Stimulated activated CD4-positive, alpha-beta T cell treated with anti-CD3 and anti-CD28 coated beads, Interleukin-4, amount 100 ng/mL, for 1 hour (primary cell): ENCODE measurements around the gene STRIP2.
"Not testable (repeated sequence)": the region's sequence is repeated elsewhere in the genome, so short reads cannot be mapped to it uniquely, and the experiment has no call there.

Experiments
- DNase-seq: peaks from one replicate; pipeline ENCODE4 v3.0.0-alpha.2; 2020

The STRIP2 gene

DNA sequence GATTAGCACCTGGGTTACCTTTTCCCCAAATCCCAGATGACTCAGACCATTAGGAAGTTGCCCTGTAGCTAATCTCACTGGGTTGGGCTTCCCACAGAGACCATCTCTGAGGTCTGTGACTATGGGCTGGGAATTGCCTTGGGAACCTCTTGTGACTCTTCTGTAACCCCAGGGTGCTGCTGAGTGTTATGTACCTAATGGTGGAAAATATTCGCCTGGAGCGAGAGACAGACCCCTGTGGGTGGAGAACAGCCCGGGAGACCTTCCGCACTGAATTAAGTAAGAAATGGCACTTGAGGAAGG, 20.0 kb downstream of the STRIP2 start:
- DNase-seq, result no peak

DNA sequence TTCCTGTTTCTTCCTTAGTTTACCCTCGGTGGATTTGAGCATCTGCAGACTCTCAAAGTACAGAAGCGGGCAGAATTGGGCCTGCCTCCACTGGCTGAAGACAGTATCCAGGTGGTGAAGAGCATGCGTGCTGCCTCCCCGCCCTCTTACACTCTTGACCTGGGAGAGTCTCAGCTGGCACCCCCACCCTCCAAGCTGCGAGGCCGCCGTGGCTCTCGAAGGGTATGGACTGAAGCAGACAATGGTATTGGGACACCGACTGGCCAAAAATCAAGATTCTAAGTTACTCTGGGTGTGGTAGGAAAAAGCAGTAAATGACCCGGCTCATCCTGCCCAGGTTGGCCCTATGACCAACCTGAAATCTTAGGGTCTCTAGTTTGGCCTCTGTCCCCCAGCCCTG, 22.2 kb downstream of the STRIP2 start:
- no peak for DNase-seq

GRCh38 chr7:129457101-129457500, 22.9 kb downstream of the STRIP2 start:
- DNase-seq, result no peak

- DNase-seq, result no peak
Observed at GRCh38 chr7:129458171-129458570, 23.9 kb downstream of the STRIP2 start.

GRCh38 chr7:129461809-129462208, 27.6 kb downstream of the STRIP2 start:
- no peak for DNase-seq

- no peak for DNase-seq
Observed at GRCh38 chr7:129462420-129462819, 28.2 kb downstream of the STRIP2 start.

- no peak for DNase-seq
Observed at GRCh38 chr7:129464194-129464593, 30.0 kb downstream of the STRIP2 start.

DNA sequence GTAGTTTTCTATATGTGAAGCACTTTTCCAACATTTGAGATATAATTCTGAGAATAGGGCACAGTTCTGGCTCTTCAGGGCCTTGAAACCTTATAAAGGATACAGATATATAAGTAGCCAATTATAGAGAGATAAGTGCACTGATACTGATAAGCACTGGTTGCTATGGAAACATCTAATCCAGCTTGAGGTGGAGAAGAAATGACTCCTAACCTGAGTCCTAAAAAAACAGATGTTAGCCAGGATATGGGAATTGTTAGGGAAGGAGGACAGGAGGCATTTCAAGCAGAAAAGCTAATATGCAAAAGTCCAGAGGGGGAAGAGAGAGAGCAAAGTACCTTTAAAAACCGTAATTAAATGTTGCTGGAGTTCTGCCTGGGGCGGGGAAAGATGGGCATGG, 30.8 kb downstream of the STRIP2 start:
- DNase-seq, result no peak

DNA sequence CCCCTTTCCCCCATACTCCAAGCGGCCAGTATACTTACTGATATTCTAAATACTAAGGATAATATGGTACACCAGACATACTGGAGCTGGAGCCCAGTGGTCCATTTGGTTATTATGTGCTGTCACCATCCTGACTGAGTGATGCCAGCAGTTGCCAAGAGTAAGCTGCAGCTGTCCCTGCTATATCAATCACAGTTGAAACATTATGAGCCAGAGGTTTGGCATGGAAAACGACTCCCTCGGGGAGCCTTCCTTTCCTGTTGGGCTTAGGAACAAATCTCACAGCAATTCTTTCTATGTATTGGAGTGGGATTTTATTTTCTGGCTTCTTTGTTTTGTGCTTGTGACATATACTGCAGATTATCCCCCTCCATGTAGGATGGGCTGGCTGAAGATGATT, 32.6 kb downstream of the STRIP2 start:
- no peak for DNase-seq

- no peak for DNase-seq
Observed at GRCh38 chr7:129468087-129468486, 33.9 kb downstream of the STRIP2 start.

DNA sequence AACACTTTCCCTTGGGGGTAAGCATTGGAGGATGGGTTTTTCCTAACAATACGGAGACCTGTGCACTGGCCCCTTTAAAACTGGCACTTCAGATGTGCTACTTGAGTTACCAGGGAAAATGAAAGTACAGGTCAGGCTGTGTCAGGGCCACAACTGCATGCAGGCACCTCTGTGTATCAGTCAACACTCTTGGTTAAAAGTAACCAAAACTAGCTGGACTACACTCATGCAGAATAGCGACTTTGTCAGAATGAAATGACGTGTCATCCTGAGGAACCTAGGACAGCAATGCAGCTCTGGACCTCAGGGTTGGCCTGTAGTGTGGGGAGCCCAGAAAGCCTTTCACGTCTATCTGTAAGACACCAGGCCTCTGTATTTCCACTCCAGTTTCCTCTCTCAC, 34.3 kb downstream of the STRIP2 start:
- no peak for DNase-seq

DNA sequence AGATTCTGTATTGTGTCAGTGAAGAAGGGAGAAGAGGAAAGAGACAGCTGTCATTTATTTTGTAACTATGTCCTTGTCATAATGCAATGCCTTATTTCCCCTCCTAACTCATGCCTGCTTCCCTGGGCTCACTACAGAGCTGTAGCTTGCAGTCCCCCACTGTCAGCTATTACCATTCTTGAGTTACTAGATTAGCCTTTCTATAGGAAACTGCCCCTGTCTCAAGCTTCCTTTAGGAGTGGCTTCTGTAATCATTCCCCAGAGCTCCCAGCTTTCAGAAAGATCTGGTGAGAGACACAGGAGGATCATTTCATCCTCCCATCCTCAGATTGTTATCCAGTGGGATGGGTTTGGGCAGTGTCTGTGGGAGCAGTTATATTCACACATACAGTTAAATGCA, 35.7 kb downstream of the STRIP2 start:
- no peak for DNase-seq

GRCh38 chr7:129470411-129470810, 36.2 kb downstream of the STRIP2 start:
- DNase-seq, result no peak

- no peak for DNase-seq
Observed at GRCh38 chr7:129471402-129471827, 37.2 kb downstream of the STRIP2 start.

DNA sequence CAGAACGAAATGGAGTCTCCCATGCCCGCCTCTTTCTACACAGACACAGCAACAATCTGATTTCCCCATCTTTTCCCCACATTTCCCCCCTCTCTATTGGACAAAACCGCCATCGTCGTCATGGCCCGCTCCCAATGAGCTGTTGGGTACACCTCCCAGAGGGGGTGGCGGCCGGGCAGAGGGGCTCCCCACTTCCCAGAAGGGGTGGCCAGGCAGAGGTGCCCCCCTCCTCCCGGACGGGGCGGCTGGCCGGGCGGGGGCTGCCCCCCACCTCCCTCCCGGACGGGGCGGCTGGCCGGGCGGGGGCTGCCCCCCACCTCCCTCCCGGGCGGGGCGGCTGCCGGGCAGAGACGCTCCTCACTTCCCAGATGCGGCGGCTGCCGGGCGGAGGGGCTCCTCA, 41.7 kb downstream of the STRIP2 start:
- not testable (repeated sequence) for DNase-seq

DNA sequence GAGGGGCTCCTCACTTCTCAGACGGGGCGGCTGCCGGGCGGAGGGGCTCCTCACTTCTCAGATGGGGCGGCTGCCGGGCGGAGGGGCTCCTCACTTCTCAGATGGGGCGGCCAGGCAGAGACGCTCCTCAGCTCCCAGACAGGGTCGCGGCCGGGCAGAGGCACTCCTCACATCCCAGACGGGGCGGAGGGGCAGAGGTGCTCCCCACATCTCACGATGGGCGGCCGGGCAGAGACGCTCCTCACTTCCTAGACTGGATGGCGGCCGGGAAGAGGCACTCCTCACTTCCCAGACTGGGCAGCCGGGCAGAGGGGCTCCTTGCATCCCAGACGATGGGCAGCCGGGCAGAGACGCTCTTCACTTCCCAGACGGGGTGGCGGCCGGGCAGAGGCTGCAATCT, 42.2 kb downstream of the STRIP2 start:
- not testable (repeated sequence) for DNase-seq

DNA sequence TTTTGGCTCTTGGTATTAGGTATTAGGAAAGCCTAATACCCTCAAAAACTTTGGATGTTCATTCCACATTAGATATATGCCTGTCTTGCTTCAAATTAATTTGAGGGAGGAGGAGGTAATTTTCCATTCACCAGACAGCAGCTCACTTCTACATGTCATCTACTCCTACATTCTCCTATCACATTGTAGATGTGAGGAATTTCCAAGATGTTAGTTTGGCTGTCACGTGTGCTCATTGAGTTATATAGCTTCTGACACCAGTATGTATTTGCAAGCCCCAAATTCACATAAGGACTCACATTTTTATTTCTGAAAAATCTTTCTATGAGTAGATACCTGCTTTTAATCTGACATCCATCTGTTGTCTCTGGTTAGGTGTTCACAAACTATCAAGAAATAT, 45.6 kb downstream of the STRIP2 start:
- no peak for DNase-seq

DNA sequence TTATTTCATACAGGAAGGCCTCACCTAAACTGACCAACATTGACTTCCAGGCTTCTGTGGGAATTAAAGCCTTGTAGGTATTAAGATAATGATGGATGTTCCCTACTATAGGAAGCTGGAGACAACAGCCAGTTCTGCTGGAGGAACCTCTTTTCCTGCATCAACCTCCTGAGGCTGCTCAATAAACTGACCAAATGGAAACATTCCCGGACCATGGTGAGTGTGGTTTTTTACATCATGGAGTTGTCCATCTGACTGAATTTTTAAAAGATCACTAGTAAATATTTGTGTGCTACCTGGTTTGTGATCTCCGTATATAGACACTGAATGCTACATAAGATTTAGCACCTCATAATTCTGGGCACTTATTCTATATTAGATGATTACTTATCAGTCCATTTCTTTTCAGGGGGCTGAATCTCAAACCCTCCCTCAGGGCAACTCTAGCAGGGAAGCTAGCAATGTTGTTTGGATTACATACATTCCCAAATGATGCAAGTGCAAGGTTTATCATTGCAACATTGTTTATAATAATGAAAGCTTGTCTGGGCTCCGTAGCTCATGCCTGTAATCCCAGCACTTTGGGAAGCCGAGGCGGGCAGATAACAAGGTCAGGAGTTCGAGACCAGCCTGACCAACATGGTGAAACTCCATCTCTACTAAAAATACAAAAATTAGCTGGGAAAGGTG, 46.6 kb downstream of the STRIP2 start:
- DNase-seq, result no peak

GRCh38 chr7:129481376-129481775, 47.1 kb downstream of the STRIP2 start:
- not testable (repeated sequence) for DNase-seq

- no peak for DNase-seq
Observed at GRCh38 chr7:129482781-129483180, 48.5 kb downstream of the STRIP2 start.

DNA sequence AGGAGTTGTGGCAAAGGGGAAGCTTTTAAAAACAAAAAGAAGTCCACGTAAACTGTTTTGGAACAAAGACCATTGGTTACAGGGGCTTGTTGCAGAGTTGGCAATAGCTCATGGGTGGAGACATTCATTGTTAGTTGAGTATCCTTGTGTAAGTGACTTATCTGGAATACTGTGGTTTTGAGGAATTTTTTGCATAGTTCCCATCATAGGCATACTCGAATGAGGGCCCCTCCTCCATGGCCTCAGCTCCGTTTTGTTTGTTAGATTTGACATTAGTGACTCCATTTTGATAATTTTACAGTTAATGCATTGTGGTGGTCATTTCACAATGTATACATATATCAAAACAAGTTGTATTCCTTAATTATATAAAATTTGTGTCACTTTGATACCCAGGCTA, 55.3 kb downstream of the STRIP2 start:
- DNase-seq, result no peak

- DNase-seq, result no peak
Observed at GRCh38 chr7:129492391-129492790, 58.2 kb downstream of the STRIP2 start.

DNA sequence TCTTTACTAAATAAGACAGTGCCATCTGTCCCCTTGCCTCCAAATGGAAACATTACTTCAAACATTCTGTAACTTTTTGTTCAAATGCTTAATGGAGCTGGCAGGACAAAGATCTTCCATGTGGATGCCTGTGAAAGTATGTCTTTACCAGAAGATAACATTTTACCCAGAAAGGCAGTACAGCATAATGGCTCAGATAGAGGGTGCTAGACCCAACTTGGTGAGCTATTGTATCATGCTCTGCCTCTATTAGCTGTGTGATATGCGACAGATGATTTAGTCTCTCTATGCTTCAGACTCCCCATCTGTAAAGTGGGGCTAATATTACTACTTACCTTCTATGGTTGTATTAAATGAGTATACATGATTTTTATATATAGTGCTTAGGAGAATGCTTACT, 59.3 kb downstream of the STRIP2 start:
- no peak for DNase-seq

GRCh38 chr7:129494041-129494440, 59.8 kb downstream of the STRIP2 start:
- no peak for DNase-seq

DNA sequence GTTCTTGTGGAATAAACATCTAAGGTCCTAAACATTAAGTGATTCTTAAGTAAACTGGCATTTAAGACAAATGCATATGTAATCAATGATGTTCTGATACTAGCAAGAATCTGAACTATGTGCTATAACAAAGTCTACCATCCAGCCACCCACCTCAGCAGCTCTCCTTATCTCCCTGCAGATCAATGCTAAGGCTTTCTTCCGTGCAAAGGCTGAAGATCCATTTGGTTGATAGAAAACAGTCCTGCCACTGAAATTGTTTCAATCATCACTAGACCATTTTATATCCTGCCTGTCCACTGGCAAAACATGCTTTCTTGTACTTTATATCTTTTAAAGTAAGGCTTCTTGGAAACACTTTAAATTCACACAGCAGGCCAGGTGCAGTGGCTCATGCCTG, 61.8 kb downstream of the STRIP2 start:
- DNase-seq, result no peak

GRCh38 chr7:129496653-129497052, 62.4 kb downstream of the STRIP2 start:
- DNase-seq, result no peak
